ENCODE data around the gene KPNB1. TPM values are rescaled to one million over a fixed set of nuclear protein-coding genes. Genes with fewer than 3 reads are reported as not detected.

KPNB1 gene
- total RNA-seq, 4 donors from 2014 or later = 72.3 to 276 (median 135) TPM

- DNase-seq = no peak
- no peak overlapping the region for H3K27ac ChIP-seq
- no peaks in the 10 kb centered on the region for H3K27me3 ChIP-seq
- no peaks in the 10 kb centered on the region for H3K4me1 ChIP-seq
- H3K9me3 ChIP-seq = no peaks in the 10 kb centered on the region
- H3K4me3 ChIP-seq = no peak overlapping the region
- peaks cover 0 to 72% (median 0%) of the 10 kb centered on the region in 3 donors for H3K36me3 ChIP-seq
- TF ChIP-seq CTCF (IDR thresholded peaks at IDR 0.05) = no peak
- no peak for TF ChIP-seq POLR2A (IDR thresholded peaks at IDR 0.05)
Measured at GRCh38 chr17:47611372-47612350, 38.1 kb upstream of the KPNB1 start.

- H3K4me3 ChIP-seq = no peak overlapping the region
- peaks cover 0 to 91% (median 0%) of the 10 kb centered on the region in 3 donors for H3K36me3 ChIP-seq
- no peaks in the 10 kb centered on the region for H3K4me1 ChIP-seq
- H3K27me3 ChIP-seq = no peaks in the 10 kb centered on the region
- H3K27ac ChIP-seq = no peak overlapping the region
- TF ChIP-seq CTCF (IDR thresholded peaks at IDR 0.05) = peak; percentile 66 to 83 (median 76)
- TF ChIP-seq POLR2A (IDR thresholded peaks at IDR 0.05) = no peak
- H3K9me3 ChIP-seq = no peaks in the 10 kb centered on the region
- DNase-seq = no peak
Measured at GRCh38 chr17:47615766-47616424, 33.8 kb upstream of the KPNB1 start.

- no peak for DNase-seq
- Histone ChIP-seq H3K27ac (no peak overlapping the region), H3K4me1 (no peaks in the 10 kb centered on the region), H3K4me3 (no peak overlapping the region), H3K27me3 (no peaks in the 10 kb centered on the region), H3K9me3 (no peaks in the 10 kb centered on the region), H3K36me3 (peaks cover 0 to 90% (median 0%) of the 10 kb centered on the region in 3 donors)
- peak in 1 of 6 experiments; percentile 10 for TF ChIP-seq CTCF (IDR thresholded peaks at IDR 0.05)
- no peak for TF ChIP-seq POLR2A (IDR thresholded peaks at IDR 0.05)
Measured at GRCh38 chr17:47618410-47618809, 31.3 kb upstream of the KPNB1 start.

- no peak overlapping the region for H3K4me3 ChIP-seq
- peaks cover 0 to 79% (median 0%) of the 10 kb centered on the region in 3 donors for H3K36me3 ChIP-seq
- DNase-seq = no peak
- no peaks in the 10 kb centered on the region for H3K9me3 ChIP-seq
- no peaks in the 10 kb centered on the region for H3K4me1 ChIP-seq
- TF ChIP-seq CTCF (IDR thresholded peaks at IDR 0.05) (no peak), POLR2A (IDR thresholded peaks at IDR 0.05) (no peak)
- H3K27me3 ChIP-seq = no peaks in the 10 kb centered on the region
- H3K27ac ChIP-seq = no peak overlapping the region
Measured at GRCh38 chr17:47620503-47621245, 29.0 kb upstream of the KPNB1 start.

Data from Peyer's patch (tissue), 4 donors.